Kidney (tissue), 14 donors: ENCODE results near the gene DAW1. TPM values are rescaled to one million over a fixed set of nuclear protein-coding genes. Genes with fewer than 3 reads are reported as not detected.

Experiments
- DNase-seq, 5 donors: peaks; one replicate each; pipeline ENCODE4 v3.0.0-alpha.2; 2013 to 2020
- FAIRE-seq: peaks from 2 replicates; lab custom pipeline; 2012; peaks lifted over from hg19 to GRCh38; lab: Jason Lieb, UNC
- H3K27ac ChIP-seq, 2 donors: one replicate each; pipeline ENCODE4 v1.7.0; 2013; ENCODE audit warnings: low read depth in 2 of 2, low read length in 2 of 2, inconsistent platforms in 1 of 2
- H3K27me3 ChIP-seq: one replicate; pipeline ENCODE4 v1.7.1; 2013; ENCODE audit warnings: low read length, inconsistent platforms; ENCODE audit not compliant: control insufficient read depth, insufficient read depth
- H3K36me3 ChIP-seq, 3 donors: one replicate each; pipeline versions ENCODE4 v1.7.0 to v1.7.1; 2013; ENCODE audit warnings: low read length in 3 of 3, control low read depth in 1 of 3, inconsistent platforms in 1 of 3; ENCODE audit not compliant: insufficient read depth in 3 of 3, control insufficient read depth in 2 of 3
- H3K4me1 ChIP-seq, 3 donors: one replicate each; pipeline versions ENCODE4 v1.7.0 to v1.7.1; 2013; ENCODE audit warnings: low read length in 3 of 3, inconsistent platforms in 1 of 3, low read depth in 1 of 3; ENCODE audit not compliant: control insufficient read depth in 2 of 3, insufficient read depth in 2 of 3
- H3K4me3 ChIP-seq, 3 donors: one replicate each; pipeline versions ENCODE4 v1.7.0 to v1.8.1; 2013; ENCODE audit warnings: low read length in 3 of 3, control low read depth in 1 of 3, inconsistent platforms in 1 of 3
- H3K9ac ChIP-seq, 3 donors: one replicate each; pipeline versions ENCODE4 v1.7.0 to v1.7.1; 2013; ENCODE audit warnings: low read length in 3 of 3, control low read depth in 1 of 3, inconsistent platforms in 1 of 3
- H3K9me3 ChIP-seq, 3 donors: one replicate each; pipeline versions ENCODE4 v1.7.0 to v1.7.1; 2013; ENCODE audit warnings: low read length in 3 of 3, control low read depth in 1 of 3, inconsistent platforms in 1 of 3; ENCODE audit not compliant: control insufficient read depth in 2 of 3, insufficient read depth in 1 of 3
- CTCF ChIP-seq: IDR thresholded peaks from 3 replicates; pipeline ENCODE4 v1.5.1; 2012; ENCODE audit warnings: mild to moderate bottlenecking, moderate library complexity, borderline replicate concordance; ENCODE audit not compliant: insufficient read depth; ENCODE audit errors: extremely low read depth
- intact Hi-C: fragments of 100-400 bp; cut with DNase I; formaldehyde crosslinking; loops from one replicate; pipeline ENCODE4 v1.11.1; 2022
- polyA plus RNA-seq: library from polyadenylated mRNA; stranded (reverse); fragments of 350-450 nt; fragmentation: Illumina TruSeq; extraction: RNeasy Lipid Tissue Mini Kit (QIAGEN cat#74804); gene quantifications from one replicate; pipeline ENCODE4 v1.2.3, GENCODE V29; 2014; ENCODE audit warnings: low read depth, low replicate concordance; ENCODE audit not compliant: insufficient read depth
- total RNA-seq: library from RNA; stranded (reverse); fragmentation: NEBNext Ultra II Directional; extraction: Animal tissue kit (Norgen Biotek cat#: 25700); gene quantifications from one replicate; pipeline ENCODE4 v1.2.1, GENCODE V29; 2021
- donor health status: control.
- donor health status: control.
- donor health status: control.
- donor health status: control.
- donor health status: control.
- donor health status: DM: yes; HTN: yes; CAD: no.
- donor health status: Normal renal cell carcinoma (clear cell type).

DAW1 gene
- total and polyA plus RNA-seq, 2 donors from 2014 or later = 1.0 to 1.7 TPM

GRCh38 chr2:227877421-227878310 lies 6.2 kb downstream of the DAW1 start:
- no peak for FAIRE-seq

GRCh38 chr2:227880460-227880859 lies 9.0 kb downstream of the DAW1 start:
- Histone ChIP-seq H3K9ac (no peak overlapping the region), H3K27me3 (no peaks in the 10 kb centered on the region), H3K27ac (no peak overlapping the region), H3K4me3 (no peak overlapping the region), H3K36me3 (no peaks in the 10 kb centered on the region), H3K4me1 (no peaks in the 10 kb centered on the region), H3K9me3 (no peaks in the 10 kb centered on the region)
- DNase-seq = no peak
- FAIRE-seq = no peak
- intact Hi-C loops = no loop called here
- no peak for TF ChIP-seq CTCF

More at GRCh38 chr2:227877421-227878310, 6.2 kb downstream of the DAW1 start:
- Histone ChIP-seq H3K9me3 (no peaks in the 10 kb centered on the region), H3K27me3 (no peaks in the 10 kb centered on the region), H3K36me3 (no peaks in the 10 kb centered on the region), H3K4me3 (no peak overlapping the region), H3K27ac (no peak overlapping the region), H3K4me1 (no peaks in the 10 kb centered on the region), H3K9ac (no peak overlapping the region)
- intact Hi-C loops = no loop called here
- TF ChIP-seq CTCF = no peak
- no peak for DNase-seq

- Histone ChIP-seq H3K27ac (no peak overlapping the region), H3K9me3 (no peaks in the 10 kb centered on the region), H3K36me3 (no peaks in the 10 kb centered on the region), H3K4me1 (no peaks in the 10 kb centered on the region), H3K27me3 (no peaks in the 10 kb centered on the region), H3K9ac (no peak overlapping the region), H3K4me3 (no peak overlapping the region)
- TF ChIP-seq CTCF = no peak
- FAIRE-seq (no peak), DNase-seq (no peak)
- intact Hi-C loops = no loop called here
Measured at GRCh38 chr2:227881866-227882517, 10.6 kb downstream of the DAW1 start.
